Stimulated activated CD4-positive, alpha-beta T cell treated with anti-CD3 and anti-CD28 coated beads, Interleukin-1b, Interleukin-23, amount 100 ng/mL, for 24 hours (primary cell): ENCODE results near the gene QTRT2.

Experiments
- DNase-seq, 4 experiments: peaks; one replicate each; pipeline ENCODE4 v3.0.0-alpha.2; 2020; ENCODE audit warnings: low read depth in 4 of 4, low spot score in 1 of 4

Gene QTRT2

GRCh38 chr3:114078126-114078525 lies 21.6 kb downstream of the QTRT2 start:
- no peak for DNase-seq

GRCh38 chr3:114079761-114080160 lies 23.2 kb downstream of the QTRT2 start:
- no peak for DNase-seq

- no peak for DNase-seq
Observed at GRCh38 chr3:114080201-114080600, 23.7 kb downstream of the QTRT2 start.

GRCh38 chr3:114081037-114081436 lies 24.5 kb downstream of the QTRT2 start:
- DNase-seq, result no peak

- no peak for DNase-seq
Observed at GRCh38 chr3:114083112-114083511, 26.6 kb downstream of the QTRT2 start.

- DNase-seq, result no peak
Observed at GRCh38 chr3:114086356-114086755, 29.8 kb downstream of the QTRT2 start.

GRCh38 chr3:114089675-114090074 lies 33.1 kb downstream of the QTRT2 start:
- no peak for DNase-seq

- DNase-seq, result no peak
Observed at GRCh38 chr3:114092151-114093015, 35.8 kb downstream of the QTRT2 start.

- DNase-seq, result no peak
Observed at GRCh38 chr3:114093016-114093380, 36.5 kb downstream of the QTRT2 start.

- no peak for DNase-seq
Observed at GRCh38 chr3:114093596-114093995, 37.1 kb downstream of the QTRT2 start.

GRCh38 chr3:114095796-114096195 lies 39.3 kb downstream of the QTRT2 start:
- no peak for DNase-seq

- no peak for DNase-seq
Observed at GRCh38 chr3:114101101-114101500, 44.6 kb downstream of the QTRT2 start.

- no peak for DNase-seq
Observed at GRCh38 chr3:114103181-114103580, 46.6 kb downstream of the QTRT2 start.

- no peak for DNase-seq
Observed at GRCh38 chr3:114103858-114104257, 47.3 kb downstream of the QTRT2 start.

- no peak for DNase-seq
Observed at GRCh38 chr3:114104414-114104813, 47.9 kb downstream of the QTRT2 start.

- no peak for DNase-seq
Observed at GRCh38 chr3:114108137-114108536, 51.6 kb downstream of the QTRT2 start.

GRCh38 chr3:114110439-114110838 lies 53.9 kb downstream of the QTRT2 start:
- no peak for DNase-seq

GRCh38 chr3:114111060-114111770 lies 54.7 kb downstream of the QTRT2 start:
- no peak for DNase-seq

GRCh38 chr3:114112696-114113095 lies 56.2 kb downstream of the QTRT2 start:
- DNase-seq, result no peak

- DNase-seq, result no peak
Observed at GRCh38 chr3:114114719-114115118, 58.2 kb downstream of the QTRT2 start.

- no peak for DNase-seq
Observed at GRCh38 chr3:114115143-114115542, 58.6 kb downstream of the QTRT2 start.

GRCh38 chr3:114119776-114120175 lies 63.2 kb downstream of the QTRT2 start:
- no peak for DNase-seq

- no peak for DNase-seq
Observed at GRCh38 chr3:114120211-114120610, 63.7 kb downstream of the QTRT2 start.
